Central memory CD8-positive, alpha-beta T cell (primary cell): Measurements from ENCODE around the gene F11.

Experiments
- ATAC-seq: fragments of 150-1000 bp; cut with Tn5 transposase; replicated peaks from 2 replicates; pipeline ENCODE4 v1.10.0; 2022; ENCODE audit warnings: mild to moderate bottlenecking, moderate FRiP score, moderate number of reproducible peaks; ENCODE audit not compliant: poor library complexity, severe bottlenecking; ENCODE audit errors: extremely low read depth
- DNase-seq, 2 donors: peaks; one replicate each; pipeline ENCODE4 v3.0.0; 2021; ENCODE audit warnings: low spot score in 2 of 2
- H3K27ac Mint-ChIP-seq: one replicate; pipeline ENCODE4 v1.8.0; 2022; ENCODE audit warnings: low read depth, mild to moderate bottlenecking, moderate library complexity, mixed read lengths
- H3K27me3 Mint-ChIP-seq: one replicate; pipeline ENCODE4 v1.8.0; 2022; ENCODE audit warnings: mixed read lengths
- H3K36me3 Mint-ChIP-seq: one replicate; pipeline ENCODE4 v1.8.0; 2022; ENCODE audit warnings: mild to moderate bottlenecking, moderate library complexity, mixed read lengths; ENCODE audit not compliant: insufficient read depth
- H3K4me1 Mint-ChIP-seq: one replicate; pipeline ENCODE4 v1.8.0; 2022; ENCODE audit warnings: mixed read lengths
- H3K4me3 Mint-ChIP-seq: one replicate; pipeline ENCODE4 v1.8.0; 2022; ENCODE audit warnings: mild to moderate bottlenecking, moderate library complexity, mixed read lengths
- H3K9me3 Mint-ChIP-seq: one replicate; pipeline ENCODE4 v1.8.0; 2022; ENCODE audit warnings: mixed read lengths

The F11 gene

GRCh38 chr4:186329372-186329771 lies 63.4 kb downstream of the F11 start:
- Mint-ChIP-seq H3K4me3 (no peak overlapping the region), H3K27me3 (no peaks in the 10 kb centered on the region), H3K9me3 (peaks cover 11% of the 10 kb centered on the region), H3K4me1 (no peaks in the 10 kb centered on the region), H3K27ac (no peak overlapping the region), H3K36me3 (no peaks in the 10 kb centered on the region)
- DNase-seq, result no peak
- no peak for ATAC-seq

DNA sequence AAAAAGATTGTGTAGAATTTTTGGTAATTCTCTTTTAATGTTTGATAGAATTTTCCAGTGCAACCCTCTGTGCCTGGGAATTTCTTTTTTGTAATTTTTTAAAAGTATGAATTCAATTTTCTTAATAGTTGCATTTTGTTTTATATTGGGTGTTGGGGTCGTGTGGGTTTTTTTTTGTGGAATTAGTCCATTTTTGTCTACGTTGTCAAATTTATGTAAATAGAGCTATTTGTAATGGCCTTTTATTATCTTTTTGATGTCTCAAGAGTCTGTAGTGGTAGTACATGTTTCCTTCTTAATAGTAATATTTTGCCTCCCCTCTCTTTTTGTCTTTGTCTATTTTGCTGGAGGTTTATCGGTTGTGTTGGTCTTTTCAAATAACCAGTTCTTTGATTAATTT lies 64.4 kb downstream of the F11 start:
- DNase-seq, result no peak

GRCh38 chr4:186335793-186336192 lies 69.8 kb downstream of the F11 start:
- Mint-ChIP-seq H3K9me3 (peaks cover 11% of the 10 kb centered on the region), H3K27me3 (no peaks in the 10 kb centered on the region), H3K36me3 (no peaks in the 10 kb centered on the region), H3K27ac (no peak overlapping the region), H3K4me3 (no peak overlapping the region), H3K4me1 (no peaks in the 10 kb centered on the region)
- DNase-seq (no peak), ATAC-seq (no peak)

More for the DNA sequence above, 64.4 kb downstream of the F11 start:
- ATAC-seq, result no peak
- H3K27me3 Mint-ChIP-seq, result no peaks in the 10 kb centered on the region
- H3K4me1 Mint-ChIP-seq, result no peaks in the 10 kb centered on the region
- H3K9me3 Mint-ChIP-seq, result peaks cover 11% of the 10 kb centered on the region
- H3K4me3 Mint-ChIP-seq, result no peak overlapping the region
- H3K36me3 Mint-ChIP-seq, result no peaks in the 10 kb centered on the region
- H3K27ac Mint-ChIP-seq, result no peak overlapping the region
